Measurements from ENCODE around the gene TADA2A. TPM values are rescaled to one million over a fixed set of nuclear protein-coding genes. Genes with fewer than 3 reads are reported as not detected.

TADA2A gene
- total RNA-seq, 1 donor from 2014 or later, result 28.9 TPM

DNA sequence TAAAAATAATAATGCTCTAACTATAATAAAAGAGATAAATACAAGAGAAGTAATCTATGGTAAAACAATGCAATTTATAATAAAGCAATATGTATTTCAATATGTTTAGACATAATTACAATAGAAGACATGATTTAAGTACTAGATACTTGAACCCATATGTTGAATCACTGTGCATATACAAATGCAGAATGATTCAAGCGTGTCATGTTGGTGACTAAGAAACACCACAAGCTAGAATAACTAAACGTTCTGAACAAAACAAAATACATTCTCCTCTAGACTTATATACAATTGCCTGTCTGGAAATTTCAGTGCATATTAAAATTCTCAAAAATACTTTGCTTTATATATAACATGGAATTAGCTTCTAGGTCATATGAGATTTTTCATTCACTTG lies 11.2 kb downstream of the TADA2A start:
- H3K4me3 Mint-ChIP-seq, result no peak overlapping the region
- H3K27me3 Mint-ChIP-seq (ENCODE audit: low read depth), result no peaks in the 10 kb centered on the region
- no peak for DNase-seq (ENCODE audit: low spot score in 2 of 2, unreplicated experiment in 2 of 2)
- peaks cover 8% of the 10 kb centered on the region for H3K9me3 Mint-ChIP-seq
- no peaks in the 10 kb centered on the region for H3K4me1 Mint-ChIP-seq
- TF ChIP-seq, protein P1, sequence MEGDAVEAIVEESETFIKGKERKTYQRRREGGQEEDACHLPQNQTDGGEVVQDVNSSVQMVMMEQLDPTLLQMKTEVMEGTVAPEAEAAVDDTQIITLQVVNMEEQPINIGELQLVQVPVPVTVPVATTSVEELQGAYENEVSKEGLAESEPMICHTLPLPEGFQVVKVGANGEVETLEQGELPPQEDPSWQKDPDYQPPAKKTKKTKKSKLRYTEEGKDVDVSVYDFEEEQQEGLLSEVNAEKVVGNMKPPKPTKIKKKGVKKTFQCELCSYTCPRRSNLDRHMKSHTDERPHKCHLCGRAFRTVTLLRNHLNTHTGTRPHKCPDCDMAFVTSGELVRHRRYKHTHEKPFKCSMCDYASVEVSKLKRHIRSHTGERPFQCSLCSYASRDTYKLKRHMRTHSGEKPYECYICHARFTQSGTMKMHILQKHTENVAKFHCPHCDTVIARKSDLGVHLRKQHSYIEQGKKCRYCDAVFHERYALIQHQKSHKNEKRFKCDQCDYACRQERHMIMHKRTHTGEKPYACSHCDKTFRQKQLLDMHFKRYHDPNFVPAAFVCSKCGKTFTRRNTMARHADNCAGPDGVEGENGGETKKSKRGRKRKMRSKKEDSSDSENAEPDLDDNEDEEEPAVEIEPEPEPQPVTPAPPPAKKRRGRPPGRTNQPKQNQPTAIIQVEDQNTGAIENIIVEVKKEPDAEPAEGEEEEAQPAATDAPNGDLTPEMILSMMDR (IDR thresholded peaks at IDR 0.05; ENCODE audit: unreplicated experiment), result no peak
- no peak overlapping the region for H3K27ac Mint-ChIP-seq
- H3K36me3 Mint-ChIP-seq, result peaks cover 29% of the 10 kb centered on the region

- Mint-ChIP-seq H3K4me3 (no peak overlapping the region), H3K27me3 (ENCODE audit: low read depth) (no peaks in the 10 kb centered on the region), H3K9me3 (no peaks in the 10 kb centered on the region), H3K4me1 (no peaks in the 10 kb centered on the region), H3K27ac (no peak overlapping the region), H3K36me3 (peaks cover 27% of the 10 kb centered on the region)
- TF ChIP-seq, protein P1 (IDR thresholded peaks at IDR 0.05; ENCODE audit: unreplicated experiment), result no peak
- no peak for DNase-seq (ENCODE audit: low spot score in 2 of 2, unreplicated experiment in 2 of 2)
Observed at GRCh38 chr17:37422971-37423625, 16.4 kb downstream of the TADA2A start.

- H3K27me3 Mint-ChIP-seq (ENCODE audit: low read depth), result no peaks in the 10 kb centered on the region
- no peaks in the 10 kb centered on the region for H3K4me1 Mint-ChIP-seq
- no peak for DNase-seq (ENCODE audit: low spot score in 2 of 2, unreplicated experiment in 2 of 2)
- H3K4me3 Mint-ChIP-seq, result no peak overlapping the region
- H3K27ac Mint-ChIP-seq, result no peak overlapping the region
- H3K36me3 Mint-ChIP-seq, result peaks cover 28% of the 10 kb centered on the region
- TF ChIP-seq, protein P1 (IDR thresholded peaks at IDR 0.05; ENCODE audit: unreplicated experiment), result no peak
- H3K9me3 Mint-ChIP-seq, result no peaks in the 10 kb centered on the region
Observed at GRCh38 chr17:37425268-37425667, 18.6 kb downstream of the TADA2A start.

GRCh38 chr17:37429039-37429438 lies 22.4 kb downstream of the TADA2A start:
- Mint-ChIP-seq H3K9me3 (no peaks in the 10 kb centered on the region), H3K4me3 (no peak overlapping the region), H3K36me3 (peaks cover 34% of the 10 kb centered on the region), H3K27me3 (ENCODE audit: low read depth) (no peaks in the 10 kb centered on the region), H3K27ac (no peak overlapping the region), H3K4me1 (no peaks in the 10 kb centered on the region)
- TF ChIP-seq, protein P1 (IDR thresholded peaks at IDR 0.05; ENCODE audit: unreplicated experiment), result no peak
- no peak for DNase-seq (ENCODE audit: low spot score in 2 of 2, unreplicated experiment in 2 of 2)

- peaks cover 37% of the 10 kb centered on the region for H3K36me3 Mint-ChIP-seq
- no peaks in the 10 kb centered on the region for H3K27me3 Mint-ChIP-seq (ENCODE audit: low read depth)
- H3K4me1 Mint-ChIP-seq, result no peaks in the 10 kb centered on the region
- TF ChIP-seq, protein P1 (IDR thresholded peaks at IDR 0.05; ENCODE audit: unreplicated experiment), result no peak
- H3K9me3 Mint-ChIP-seq, result no peaks in the 10 kb centered on the region
- no peak overlapping the region for H3K4me3 Mint-ChIP-seq
- DNase-seq (ENCODE audit: low spot score in 2 of 2, unreplicated experiment in 2 of 2), result no peak
- no peak overlapping the region for H3K27ac Mint-ChIP-seq
Observed at GRCh38 chr17:37429453-37429852, 22.8 kb downstream of the TADA2A start.

Measured in mesothelial cell of epicardium (in vitro differentiated cells).